T-helper 2 cell (primary cell): ENCODE results near the gene ATE1.
A peak's percentile ranks its signal among the peaks of the same experiment; 100 is the strongest.
"Not testable (repeated sequence)": the region's sequence is repeated elsewhere in the genome, so short reads cannot be mapped to it uniquely, and the experiment has no call there.

Experiments used
- DNase-seq, 5 experiments: peaks; one replicate each; pipeline versions ENCODE4 v3.0.0 to v3.0.0-alpha.2; 2012 to 2022

The ATE1 gene

GRCh38 chr10:121828045-121828444 lies 99.8 kb downstream of the ATE1 start:
- DNase-seq = no peak

GRCh38 chr10:121826773-121827172 lies 101.1 kb downstream of the ATE1 start:
- DNase-seq = not testable (repeated sequence)

GRCh38 chr10:121823993-121824463 lies 103.8 kb downstream of the ATE1 start:
- DNase-seq = peak in 1 of 5 experiments; percentile 29

- no peak for DNase-seq
These were observed 105.1 kb downstream of the ATE1 start for GRCh38 chr10:121822724-121823123.

- no peak for DNase-seq
These were observed 105.7 kb downstream of the ATE1 start for GRCh38 chr10:121822180-121822579.

GRCh38 chr10:121819049-121819448 lies 108.8 kb downstream of the ATE1 start:
- no peak for DNase-seq

GRCh38 chr10:121818599-121818998 lies 109.2 kb downstream of the ATE1 start:
- DNase-seq = peak in 1 of 5 experiments; percentile 10

GRCh38 chr10:121816197-121816596 lies 111.6 kb downstream of the ATE1 start:
- DNase-seq = no peak

- no peak for DNase-seq
These were observed 114.0 kb downstream of the ATE1 start for GRCh38 chr10:121813857-121814256.

- no peak for DNase-seq
These were observed 114.5 kb downstream of the ATE1 start for GRCh38 chr10:121813211-121813815.

- no peak for DNase-seq
These were observed 115.8 kb downstream of the ATE1 start for GRCh38 chr10:121812031-121812430.

- no peak for DNase-seq
These were observed 116.4 kb downstream of the ATE1 start for GRCh38 chr10:121811386-121811785.

- no peak for DNase-seq
These were observed 119.0 kb downstream of the ATE1 start for GRCh38 chr10:121808835-121809234.

- DNase-seq = no peak
These were observed 123.4 kb downstream of the ATE1 start for GRCh38 chr10:121804460-121804859.

- DNase-seq = no peak
These were observed 124.2 kb downstream of the ATE1 start for GRCh38 chr10:121803611-121804010.

GRCh38 chr10:121800831-121801230 lies 127.0 kb downstream of the ATE1 start:
- no peak for DNase-seq

- DNase-seq = no peak
These were observed 127.7 kb downstream of the ATE1 start for GRCh38 chr10:121800146-121800545.

GRCh38 chr10:121797490-121797889 lies 130.3 kb downstream of the ATE1 start:
- DNase-seq = no peak

GRCh38 chr10:121796342-121796741 lies 131.5 kb downstream of the ATE1 start:
- no peak for DNase-seq

- DNase-seq = no peak
These were observed 135.6 kb downstream of the ATE1 start for GRCh38 chr10:121792198-121792597.

GRCh38 chr10:121791761-121792160 lies 136.1 kb downstream of the ATE1 start:
- no peak for DNase-seq

GRCh38 chr10:121788717-121789116 lies 139.1 kb downstream of the ATE1 start:
- no peak for DNase-seq

- no peak for DNase-seq
These were observed 139.7 kb downstream of the ATE1 start for GRCh38 chr10:121788115-121788514.

GRCh38 chr10:121787169-121787568 lies 140.7 kb downstream of the ATE1 start:
- DNase-seq = no peak

GRCh38 chr10:121783782-121784372 lies 144.0 kb downstream of the ATE1 start:
- DNase-seq = no peak
